Measurements from ENCODE around the gene ZDHHC8. TPM values are rescaled to one million over a fixed set of nuclear protein-coding genes. Genes with fewer than 3 reads are reported as not detected.

Gene ZDHHC8
- total and polyA plus RNA-seq, 3 experiments from 2014 or later, result 4.4 to 80.7 (median 74.7) TPM

- Mint-ChIP-seq H3K27ac (no peak overlapping the region), H3K36me3 (peaks cover 0 to 25% (median 1%) of the 10 kb centered on the region in 3 donors), H3K4me3 (no peak overlapping the region), H3K27me3 (no peaks in the 10 kb centered on the region), H3K9me3 (no peaks in the 10 kb centered on the region), H3K4me1 (peaks cover 0 to 14% (median 2%) of the 10 kb centered on the region in 3 donors)
- no peaks in the 10 kb centered on the region for H3K9me3 ChIP-seq (ENCODE audit: low read length)
- no peaks in the 10 kb centered on the region for H3K4me1 ChIP-seq (ENCODE audit: insufficient read depth, low read length)
- H3K36me3 ChIP-seq (ENCODE audit: insufficient read depth, low read length), result no peaks in the 10 kb centered on the region
- ChIA-PET CTCF (no interaction called here), POLR2A (no interaction called here)
- no peak overlapping the region for H3K4me3 ChIP-seq (ENCODE audit: low read length)
- no peak overlapping the region for H3K27ac ChIP-seq (ENCODE audit: low read depth, low read length)
- H3K27me3 ChIP-seq (ENCODE audit: insufficient read depth, low read length, poor library complexity, severe bottlenecking), result no peaks in the 10 kb centered on the region
- no peak for DNase-seq
Measured at GRCh38 chr22:20142711-20143621, 11.4 kb downstream of the ZDHHC8 start.

GRCh38 chr22:20143883-20144665 is 12.5 kb downstream of the ZDHHC8 start:
- ChIA-PET POLR2A (no interaction called here), CTCF (no interaction called here)
- no peaks in the 10 kb centered on the region for H3K36me3 ChIP-seq (ENCODE audit: insufficient read depth, low read length)
- H3K27ac ChIP-seq (ENCODE audit: low read depth, low read length), result no peak overlapping the region
- H3K4me3 ChIP-seq (ENCODE audit: low read length), result no peak overlapping the region
- Mint-ChIP-seq H3K27ac (no peak overlapping the region), H3K36me3 (peaks cover 0 to 25% (median 1%) of the 10 kb centered on the region in 3 donors), H3K4me1 (peaks cover 0 to 6% (median 0%) of the 10 kb centered on the region in 3 donors), H3K27me3 (no peaks in the 10 kb centered on the region), H3K9me3 (no peaks in the 10 kb centered on the region), H3K4me3 (no peak overlapping the region)
- H3K9me3 ChIP-seq (ENCODE audit: low read length), result no peaks in the 10 kb centered on the region
- H3K27me3 ChIP-seq (ENCODE audit: insufficient read depth, low read length, poor library complexity, severe bottlenecking), result no peaks in the 10 kb centered on the region
- DNase-seq, result no peak
- no peaks in the 10 kb centered on the region for H3K4me1 ChIP-seq (ENCODE audit: insufficient read depth, low read length)

- H3K4me3 Mint-ChIP-seq, result no peak overlapping the region
Measured at GRCh38 chr22:20145206-20145831, 13.7 kb downstream of the ZDHHC8 start.

GRCh38 chr22:20145832-20146223 is 14.2 kb downstream of the ZDHHC8 start:
- CTCF ChIA-PET, result no interaction called here
- Mint-ChIP-seq H3K36me3 (peaks cover 0 to 15% (median 0%) of the 10 kb centered on the region in 3 donors), H3K4me1 (peaks cover 0 to 4% (median 0%) of the 10 kb centered on the region in 3 donors), H3K9me3 (no peaks in the 10 kb centered on the region), H3K4me3 (no peak overlapping the region), H3K27ac (no peak overlapping the region), H3K27me3 (no peaks in the 10 kb centered on the region)
- H3K27ac ChIP-seq (ENCODE audit: low read depth, low read length), result no peak overlapping the region
- no peaks in the 10 kb centered on the region for H3K9me3 ChIP-seq (ENCODE audit: low read length)
- no peaks in the 10 kb centered on the region for H3K4me1 ChIP-seq (ENCODE audit: insufficient read depth, low read length)
- POLR2A ChIA-PET, result no interaction called here
- H3K36me3 ChIP-seq (ENCODE audit: insufficient read depth, low read length), result no peaks in the 10 kb centered on the region
- no peak for DNase-seq
- H3K27me3 ChIP-seq (ENCODE audit: insufficient read depth, low read length, poor library complexity, severe bottlenecking), result no peaks in the 10 kb centered on the region
- H3K4me3 ChIP-seq (ENCODE audit: low read length), result no peak overlapping the region

More at GRCh38 chr22:20145206-20145831, 13.7 kb downstream of the ZDHHC8 start:
- no peaks in the 10 kb centered on the region for H3K27me3 Mint-ChIP-seq
- no peaks in the 10 kb centered on the region for H3K9me3 ChIP-seq (ENCODE audit: low read length)
- no peak overlapping the region for H3K4me3 ChIP-seq (ENCODE audit: low read length)
- peaks cover 0 to 15% (median 0%) of the 10 kb centered on the region in 3 donors for H3K36me3 Mint-ChIP-seq
- H3K27ac Mint-ChIP-seq, result no peak overlapping the region
- POLR2A ChIA-PET, result no interaction called here
- no peaks in the 10 kb centered on the region for H3K4me1 ChIP-seq (ENCODE audit: insufficient read depth, low read length)
- peaks cover 0 to 4% (median 0%) of the 10 kb centered on the region in 3 donors for H3K4me1 Mint-ChIP-seq
- H3K27me3 ChIP-seq (ENCODE audit: insufficient read depth, low read length, poor library complexity, severe bottlenecking), result no peaks in the 10 kb centered on the region
- H3K27ac ChIP-seq (ENCODE audit: low read depth, low read length), result no peak overlapping the region
- H3K36me3 ChIP-seq (ENCODE audit: insufficient read depth, low read length), result no peaks in the 10 kb centered on the region
- no peaks in the 10 kb centered on the region for H3K9me3 Mint-ChIP-seq
- DNase-seq, result no peak
- CTCF ChIA-PET, result no interaction called here

GRCh38 chr22:20146777-20147176 is 15.2 kb downstream of the ZDHHC8 start:
- H3K27ac ChIP-seq (ENCODE audit: low read depth, low read length), result no peak overlapping the region
- no peaks in the 10 kb centered on the region for H3K27me3 Mint-ChIP-seq
- H3K36me3 Mint-ChIP-seq, result peaks cover 0 to 14% (median 0%) of the 10 kb centered on the region in 3 donors
- H3K9me3 ChIP-seq (ENCODE audit: low read length), result no peaks in the 10 kb centered on the region
- ChIA-PET CTCF (interaction anchor here (1.3 kb wide), 1 partner anchor 10 kb away, joined by 5 read pairs; no protein-coding TSS in a partner anchor), POLR2A (no interaction called here)
- no peak overlapping the region for H3K4me3 ChIP-seq (ENCODE audit: low read length)
- H3K4me3 Mint-ChIP-seq, result no peak overlapping the region
- peaks cover 0 to 4% (median 0%) of the 10 kb centered on the region in 3 donors for H3K4me1 Mint-ChIP-seq
- DNase-seq, result no peak
- no peaks in the 10 kb centered on the region for H3K9me3 Mint-ChIP-seq
- H3K36me3 ChIP-seq (ENCODE audit: insufficient read depth, low read length), result no peaks in the 10 kb centered on the region
- no peaks in the 10 kb centered on the region for H3K4me1 ChIP-seq (ENCODE audit: insufficient read depth, low read length)
- no peaks in the 10 kb centered on the region for H3K27me3 ChIP-seq (ENCODE audit: insufficient read depth, low read length, poor library complexity, severe bottlenecking)
- no peak overlapping the region for H3K27ac Mint-ChIP-seq

GRCh38 chr22:20147237-20147988 is 15.8 kb downstream of the ZDHHC8 start:
- DNase-seq, result no peak
- Mint-ChIP-seq H3K4me1 (peaks cover 0 to 4% (median 0%) of the 10 kb centered on the region in 3 donors), H3K27me3 (no peaks in the 10 kb centered on the region), H3K36me3 (peaks cover 0 to 10% (median 0%) of the 10 kb centered on the region in 3 donors), H3K27ac (no peak overlapping the region), H3K4me3 (no peak overlapping the region), H3K9me3 (no peaks in the 10 kb centered on the region)
- Histone ChIP-seq H3K36me3 (ENCODE audit: insufficient read depth, low read length) (no peaks in the 10 kb centered on the region), H3K27ac (ENCODE audit: low read depth, low read length) (no peak overlapping the region), H3K4me1 (ENCODE audit: insufficient read depth, low read length) (no peaks in the 10 kb centered on the region), H3K4me3 (ENCODE audit: low read length) (no peak overlapping the region), H3K9me3 (ENCODE audit: low read length) (no peaks in the 10 kb centered on the region), H3K27me3 (ENCODE audit: insufficient read depth, low read length, poor library complexity, severe bottlenecking) (no peaks in the 10 kb centered on the region)
- ChIA-PET POLR2A (no interaction called here), CTCF (interaction anchor here (1.3 kb wide), 1 partner anchor 10 kb away, joined by 5 read pairs; no protein-coding TSS in a partner anchor)

GRCh38 chr22:20148414-20148813 is 16.8 kb downstream of the ZDHHC8 start:
- H3K9me3 ChIP-seq (ENCODE audit: low read length), result no peaks in the 10 kb centered on the region
- no peaks in the 10 kb centered on the region for H3K4me1 ChIP-seq (ENCODE audit: insufficient read depth, low read length)
- H3K27ac ChIP-seq (ENCODE audit: low read depth, low read length), result no peak overlapping the region
- POLR2A ChIA-PET, result no interaction called here
- H3K9me3 Mint-ChIP-seq, result no peaks in the 10 kb centered on the region
- H3K27ac Mint-ChIP-seq, result no peak overlapping the region
- H3K4me1 Mint-ChIP-seq, result peaks cover 0 to 4% (median 0%) of the 10 kb centered on the region in 3 donors
- CTCF ChIA-PET, result no interaction called here
- no peak overlapping the region for H3K4me3 ChIP-seq (ENCODE audit: low read length)
- H3K4me3 Mint-ChIP-seq, result no peak overlapping the region
- no peaks in the 10 kb centered on the region for H3K27me3 ChIP-seq (ENCODE audit: insufficient read depth, low read length, poor library complexity, severe bottlenecking)
- H3K27me3 Mint-ChIP-seq, result no peaks in the 10 kb centered on the region
- H3K36me3 ChIP-seq (ENCODE audit: insufficient read depth, low read length), result no peaks in the 10 kb centered on the region
- H3K36me3 Mint-ChIP-seq, result peaks cover 0 to 8% (median 0%) of the 10 kb centered on the region in 3 donors
- no peak for DNase-seq
